ENCODE measurements around the gene RPL41. TPM values are rescaled to one million over a fixed set of nuclear protein-coding genes. Genes with fewer than 3 reads are reported as not detected.

Gene RPL41
- total RNA-seq, 3 donors from 2014 or later: 3,675 to 5,580 (median 4,429) TPM

- Histone ChIP-seq H3K4me1 (peaks cover 4 to 25% of the 10 kb centered on the region in 2 donors), H3K4me3 (no peak overlapping the region), H3K36me3 (peaks cover 5% of the 10 kb centered on the region), H3K27ac (peak overlapping the region in 1 of 2 donors; percentile 43), H3K27me3 (no peaks in the 10 kb centered on the region), H3K9me3 (no peaks in the 10 kb centered on the region)
- no peak for DNase-seq (ENCODE audit: low spot score in 2 of 2)
- intact Hi-C loops (cut with DNase I; ENCODE audit: low total_unique reads): no loop called here
- TF ChIP-seq POLR2AphosphoS5 (IDR thresholded peaks at IDR 0.05): peak in 1 of 3 donors; percentile 8
- TF ChIP-seq CTCF (IDR thresholded peaks at IDR 0.05): no peak
Observed at GRCh38 chr12:56163533-56164344, 47.3 kb downstream of the RPL41 start.

GRCh38 chr12:56164345-56164729 is 47.9 kb downstream of the RPL41 start:
- no peaks in the 10 kb centered on the region for H3K9me3 ChIP-seq
- no peak overlapping the region for H3K4me3 ChIP-seq
- H3K4me1 ChIP-seq: peaks cover 4 to 25% of the 10 kb centered on the region in 2 donors
- DNase-seq (ENCODE audit: low spot score in 2 of 2): no peak
- intact Hi-C loops (cut with DNase I; ENCODE audit: low total_unique reads): no loop called here
- H3K27me3 ChIP-seq: no peaks in the 10 kb centered on the region
- H3K36me3 ChIP-seq: peaks cover 5% of the 10 kb centered on the region
- H3K27ac ChIP-seq: no peak overlapping the region
- no peak for TF ChIP-seq POLR2A (IDR thresholded peaks at IDR 0.05)
- no peak for TF ChIP-seq CTCF (IDR thresholded peaks at IDR 0.05)
- peak in 1 of 3 donors; percentile 34 for TF ChIP-seq POLR2AphosphoS5 (IDR thresholded peaks at IDR 0.05)

- no peak overlapping the region for H3K4me3 ChIP-seq
- intact Hi-C loops (cut with DNase I; ENCODE audit: low total_unique reads): no loop called here
Observed at GRCh38 chr12:56165369-56165768, 48.9 kb downstream of the RPL41 start.

More at GRCh38 chr12:56165369-56165768, 48.9 kb downstream of the RPL41 start:
- no peak for DNase-seq (ENCODE audit: low spot score in 2 of 2)
- Histone ChIP-seq H3K27me3 (no peaks in the 10 kb centered on the region), H3K9me3 (no peaks in the 10 kb centered on the region), H3K4me1 (peaks cover 0 to 14% of the 10 kb centered on the region in 2 donors), H3K36me3 (peaks cover 5% of the 10 kb centered on the region), H3K27ac (peak overlapping the region in 1 of 2 donors; percentile 9)
- no peak for TF ChIP-seq POLR2A (IDR thresholded peaks at IDR 0.05)
- no peak for TF ChIP-seq POLR2AphosphoS5 (IDR thresholded peaks at IDR 0.05)
- no peak for TF ChIP-seq CTCF (IDR thresholded peaks at IDR 0.05)

Other genes with a start within 250 kb of the RPL41 start
- 10 to 100 TPM; 25.9 to 38.1 (median 33.0) TPM for gene PYM1, start 188.7 kb upstream of the RPL41 start, total RNA-seq
- gene DGKA, start 185.5 kb upstream of the RPL41 start, total RNA-seq: 10 to 100 TPM; 25.1 to 50.5 (median 44.2) TPM
- 10 to 100 TPM in 1 of 3 donors, 1 to 10 TPM in 2; 4.7 to 18.7 (median 7.4) TPM for gene PMEL, start 150.6 kb upstream of the RPL41 start, total RNA-seq
- gene CDK2, start 149.8 kb upstream of the RPL41 start, total RNA-seq: 10 to 100 TPM in 2 of 3 donors, 1 to 10 TPM in 1; 8.2 to 27.2 (median 27.1) TPM
- gene RAB5B, start 142.6 kb upstream of the RPL41 start, total RNA-seq: 10 to 100 TPM; 74.9 to 98.8 (median 75.7) TPM
- gene SUOX, start 119.4 kb upstream of the RPL41 start, total RNA-seq: 10 to 100 TPM; 24.6 to 30.2 (median 29.9) TPM
- gene IKZF4, start 95.6 kb upstream of the RPL41 start, total RNA-seq: 1 to 10 TPM; 2.9 to 4.6 (median 4.2) TPM
- 1,000 to 10,000 TPM in 1 of 3 donors, 100 to 1,000 TPM in 2; 557 to 1,840 (median 572) TPM for gene RPS26, start 74.7 kb upstream of the RPL41 start, total RNA-seq
- gene ERBB3, start 36.5 kb upstream of the RPL41 start, total RNA-seq: 100 to 1,000 TPM in 2 of 3 donors, under 1 TPM in 1; 0.48 to 187 (median 119) TPM
- gene PA2G4, start 12.1 kb upstream of the RPL41 start, total RNA-seq: 100 to 1,000 TPM in 2 of 3 donors, 10 to 100 TPM in 1; 94.4 to 134 (median 116) TPM
- 1 to 10 TPM; 3.6 to 4.8 (median 4.7) TPM for gene ZC3H10, start 1.6 kb downstream of the RPL41 start, total RNA-seq
- 100 to 1,000 TPM; 132 to 243 (median 146) TPM for gene ESYT1, start 11.6 kb downstream of the RPL41 start, total RNA-seq
- gene MYL6B, start 36.0 kb downstream of the RPL41 start, total RNA-seq: 10 to 100 TPM; 29.6 to 52.8 (median 43.2) TPM
- 1,000 to 10,000 TPM; 1,725 to 2,481 (median 1,981) TPM for gene MYL6, start 41.7 kb downstream of the RPL41 start, total RNA-seq
- 100 to 1,000 TPM; 105 to 114 (median 106) TPM for gene SMARCC2, start 72.8 kb downstream of the RPL41 start, total RNA-seq
- gene RNF41, start 105.3 kb downstream of the RPL41 start, total RNA-seq: 10 to 100 TPM; 64.4 to 86.6 (median 81.3) TPM
- 10 to 100 TPM; 24.7 to 31.2 (median 27.5) TPM for gene NABP2, start 107.7 kb downstream of the RPL41 start, total RNA-seq
- gene SLC39A5, start 113.4 kb downstream of the RPL41 start, total RNA-seq: under 1 TPM in 1 of 3 donors, not detected in 2; 0.98 TPM
- gene ANKRD52, start 141.8 kb downstream of the RPL41 start, total RNA-seq: 10 to 100 TPM; 12.8 to 18.4 (median 14.9) TPM
- gene COQ10A, start 150.3 kb downstream of the RPL41 start, total RNA-seq: 10 to 100 TPM; 18.7 to 23.7 (median 18.7) TPM
- gene CS, start 183.7 kb downstream of the RPL41 start, total RNA-seq: 100 to 1,000 TPM in 2 of 3 donors, 10 to 100 TPM in 1; 79.2 to 132 (median 103) TPM
- gene CNPY2, start 199.4 kb downstream of the RPL41 start, total RNA-seq: 10 to 100 TPM; 69.9 to 86.1 (median 85.9) TPM
- 10 to 100 TPM; 44.3 to 84.4 (median 54.1) TPM for gene PAN2, start 217.4 kb downstream of the RPL41 start, total RNA-seq
- gene IL23A, start 222.3 kb downstream of the RPL41 start, total RNA-seq: under 1 TPM in 1 of 3 donors, not detected in 2; 0.88 TPM
- gene STAT2, start 243.5 kb downstream of the RPL41 start, total RNA-seq: 100 to 1,000 TPM; 198 to 207 (median 198) TPM
- gene APOF, start 246.2 kb downstream of the RPL41 start, total RNA-seq: not detected